Neural cell (in vitro differentiated cells): ENCODE data around the gene CADM3. TPM values are rescaled to one million over a fixed set of nuclear protein-coding genes. Genes with fewer than 3 reads are reported as not detected.

Experiments used
- H2AFZ ChIP-seq: fragments of 200-600, 300-800 bp; sonication (generic), shearing (Covaris generic); 2 replicates; pipeline ENCODE4 v1.6.0; 2014; ENCODE audit warnings: low read depth, mild to moderate bottlenecking, antibody characterized with exemption, low read length, moderate library complexity
- H3F3A ChIP-seq: fragments of 200-600 bp; shearing (Covaris generic); 2 replicates; pipeline ENCODE4 v1.6.1; 2016; ENCODE audit warnings: mild to moderate bottlenecking, moderate library complexity, mixed read lengths, antibody characterized with exemption, low read length; ENCODE audit not compliant: insufficient read depth, poor library complexity, severe bottlenecking
- H3K27ac ChIP-seq: fragments of 200-600, 300-800 bp; sonication (generic), shearing (Covaris generic); 2 replicates; pipeline ENCODE4 v1.5.1; 2014; ENCODE audit warnings: mild to moderate bottlenecking, low read length, moderate library complexity
- H3K27me3 ChIP-seq: fragments of 300-800, 200-600 bp; sonication (generic), shearing (Covaris generic); 2 replicates; pipeline ENCODE4 v1.6.0; 2014; ENCODE audit warnings: mild to moderate bottlenecking, low read depth, low read length, moderate library complexity; ENCODE audit not compliant: insufficient read depth
- H3K36me3 ChIP-seq: fragments of 300-800, 200-600 bp; sonication (generic), shearing (Covaris generic); 2 replicates; pipeline ENCODE4 v1.5.1; 2014; ENCODE audit warnings: mild to moderate bottlenecking, antibody characterized with exemption, low read length, moderate library complexity; ENCODE audit not compliant: insufficient read depth
- H3K4me2 ChIP-seq: fragments of 300-800, 200-600 bp; sonication (generic), shearing (Covaris generic); 2 replicates; pipeline ENCODE4 v1.6.0; 2014; ENCODE audit warnings: mild to moderate bottlenecking, low read length
- H3K4me3 ChIP-seq: fragments of 300-800, 200-600 bp; sonication (generic), shearing (Covaris generic); 2 replicates; pipeline ENCODE4 v1.5.1; 2014; ENCODE audit warnings: mild to moderate bottlenecking, low read length, moderate library complexity
- H3K79me2 ChIP-seq: fragments of 200-600 bp; shearing (Covaris generic); replicated peaks from 2 replicates; pipeline ENCODE4 v1.6.0; 2014; ENCODE audit warnings: mild to moderate bottlenecking, low read length, moderate library complexity; ENCODE audit not compliant: insufficient read depth
- H3K9ac ChIP-seq: fragments of 300-800, 200-600 bp; sonication (generic), shearing (Covaris generic); 2 replicates; pipeline ENCODE4 v1.6.1; 2016; ENCODE audit warnings: mild to moderate bottlenecking, low read length, mixed read lengths
- H3K9me2 ChIP-seq: fragments of 200-600 bp; shearing (Covaris generic); 2 replicates; pipeline ENCODE4 v1.6.1; 2016; ENCODE audit warnings: mild to moderate bottlenecking, low read length, mixed read lengths; ENCODE audit not compliant: insufficient read depth
- H3K9me3 ChIP-seq: fragments of 200-600, 300-800 bp; sonication (generic), shearing (Covaris generic); 2 replicates; pipeline ENCODE4 v1.6.1; 2016; ENCODE audit warnings: mild to moderate bottlenecking, mixed run types, low read length, moderate library complexity, mixed read lengths
- H4K20me1 ChIP-seq: fragments of 200-600 bp; shearing (Covaris generic); 2 replicates; pipeline ENCODE4 v1.6.1; 2016; ENCODE audit warnings: mild to moderate bottlenecking, mixed run types; ENCODE audit not compliant: insufficient read depth
- CTCF ChIP-seq: fragments of 450-650 bp; IDR thresholded peaks from 2 replicates; pipeline ENCODE4 v1.5.1; 2014; ENCODE audit warnings: antibody characterized with exemption, mild to moderate bottlenecking, moderate library complexity; ENCODE audit not compliant: poor library complexity, severe bottlenecking
- EP300 ChIP-seq: fragments of 450-650 bp; conservative IDR thresholded peaks from 2 replicates; pipeline ENCODE4 v1.6.1; 2014; ENCODE audit warnings: antibody characterized with exemption, mild to moderate bottlenecking, moderate library complexity; ENCODE audit not compliant: poor library complexity, severe bottlenecking
- EZH2 ChIP-seq: fragments of 200-600, 300-800 bp; shearing (Covaris generic), sonication (generic); IDR thresholded peaks from 2 replicates; pipeline ENCODE4 v1.6.1; 2014; ENCODE audit warnings: antibody characterized with exemption, low read length, borderline replicate concordance, mild to moderate bottlenecking; ENCODE audit not compliant: insufficient read depth, poor library complexity, severe bottlenecking
- MXI1 ChIP-seq: fragments of 450-650 bp; conservative IDR thresholded peaks from 2 replicates; pipeline ENCODE4 v1.6.1; 2014; ENCODE audit warnings: antibody characterized with exemption, mild to moderate bottlenecking; ENCODE audit not compliant: poor library complexity, severe bottlenecking
- POLR2AphosphoS5 ChIP-seq: IDR thresholded peaks from 2 replicates; pipeline ENCODE4 v1.6.1; 2012
- RAD21 ChIP-seq: fragments of 450-650 bp; conservative IDR thresholded peaks from 2 replicates; pipeline ENCODE4 v1.6.1; 2014; ENCODE audit warnings: antibody characterized with exemption, mild to moderate bottlenecking, moderate library complexity
- REST ChIP-seq: IDR thresholded peaks from 2 replicates; pipeline ENCODE4 v1.6.1; 2012; ENCODE audit warnings: borderline replicate concordance
- SMC3 ChIP-seq: fragments of 450-650 bp; conservative IDR thresholded peaks from 2 replicates; pipeline ENCODE4 v1.6.1; 2014; ENCODE audit warnings: antibody characterized with exemption, mild to moderate bottlenecking, moderate library complexity; ENCODE audit not compliant: poor library complexity
- TAF1 ChIP-seq: IDR thresholded peaks from 2 replicates; pipeline ENCODE4 v1.6.1; 2012; ENCODE audit warnings: low read depth
- polyA plus RNA-seq: library from polyadenylated mRNA; depleted of rRNA; stranded (reverse); fragments of >200 nt; gene quantifications from 2 replicates; pipeline ENCODE4 v1.2.3, GENCODE V29; 2014

CADM3 gene
- polyA plus RNA-seq, 1 donor from 2014 or later, result 81.7 TPM

- Histone ChIP-seq H3K27ac (peak overlapping the region; percentile 99), H3K4me2 (peak overlapping the region; percentile 79), H4K20me1 (no peaks in the 10 kb centered on the region), H2AFZ (peak overlapping the region; percentile 74), H3K9me3 (no peaks in the 10 kb centered on the region), H3K27me3 (no peaks in the 10 kb centered on the region), H3K4me3 (peak overlapping the region; percentile 71), H3K36me3 (no peaks in the 10 kb centered on the region), H3K9me2 (no peaks in the 10 kb centered on the region), H3K9ac (peak overlapping the region; percentile 93), H3K79me2 (no peaks in the 10 kb centered on the region), H3F3A (peaks cover 4% of the 10 kb centered on the region)
- peak; percentile 8 for TF ChIP-seq MXI1
- no peak for TF ChIP-seq TAF1
Measured at GRCh38 chr1:159142391-159142663, 29.1 kb upstream of the CADM3 start.

- H3K4me3 ChIP-seq, result peak overlapping the region; percentile 71
- H4K20me1 ChIP-seq, result no peaks in the 10 kb centered on the region
- H3K27me3 ChIP-seq, result no peaks in the 10 kb centered on the region
- H3K79me2 ChIP-seq, result no peaks in the 10 kb centered on the region
- H3K27ac ChIP-seq, result peak overlapping the region; percentile 99
- H3K9me2 ChIP-seq, result no peaks in the 10 kb centered on the region
- peaks cover 4% of the 10 kb centered on the region for H3F3A ChIP-seq
- H3K9ac ChIP-seq, result peak overlapping the region; percentile 93
- no peaks in the 10 kb centered on the region for H3K9me3 ChIP-seq
- H3K4me2 ChIP-seq, result peak overlapping the region; percentile 79
- TF ChIP-seq POLR2AphosphoS5, result no peak
- no peak for TF ChIP-seq EZH2
- TF ChIP-seq SMC3, result no peak
- no peaks in the 10 kb centered on the region for H3K36me3 ChIP-seq
- peak overlapping the region; percentile 74 for H2AFZ ChIP-seq
Measured at GRCh38 chr1:159142726-159143510, 28.5 kb upstream of the CADM3 start.

- Histone ChIP-seq H3K4me2 (no peak overlapping the region), H3K79me2 (no peaks in the 10 kb centered on the region), H4K20me1 (no peaks in the 10 kb centered on the region), H2AFZ (no peak overlapping the region), H3F3A (peaks cover 4% of the 10 kb centered on the region), H3K27me3 (no peaks in the 10 kb centered on the region), H3K36me3 (no peaks in the 10 kb centered on the region), H3K9me2 (no peaks in the 10 kb centered on the region), H3K9ac (no peak overlapping the region), H3K27ac (no peak overlapping the region), H3K4me3 (no peak overlapping the region), H3K9me3 (no peaks in the 10 kb centered on the region)
- no peak for TF ChIP-seq TAF1
Measured at GRCh38 chr1:159144571-159144970, 26.8 kb upstream of the CADM3 start.

GRCh38 chr1:159146980-159147379 is 24.4 kb upstream of the CADM3 start:
- Histone ChIP-seq H3F3A (no peaks in the 10 kb centered on the region), H3K9me2 (no peaks in the 10 kb centered on the region), H2AFZ (no peak overlapping the region), H3K4me2 (no peak overlapping the region), H3K9ac (no peak overlapping the region), H4K20me1 (no peaks in the 10 kb centered on the region), H3K4me3 (no peak overlapping the region), H3K36me3 (no peaks in the 10 kb centered on the region), H3K79me2 (no peaks in the 10 kb centered on the region), H3K9me3 (no peaks in the 10 kb centered on the region), H3K27ac (no peak overlapping the region), H3K27me3 (no peaks in the 10 kb centered on the region)
- TF ChIP-seq POLR2AphosphoS5 (no peak), RAD21 (no peak), EP300 (no peak), MXI1 (no peak), CTCF (no peak), EZH2 (no peak), REST (no peak), TAF1 (no peak), SMC3 (no peak)
